Right lung (tissue), 5 donors: ENCODE data around the gene ANKIB1. TPM values are rescaled to one million over a fixed set of nuclear protein-coding genes. Genes with fewer than 3 reads are reported as not detected.
"Not testable (repeated sequence)": the region's sequence is repeated elsewhere in the genome, so short reads cannot be mapped to it uniquely, and the experiment has no call there.

Source experiments
- DNase-seq, 2 donors: peaks; one replicate each; pipeline ENCODE4 v3.0.0-alpha.2; 2013
- polyA plus RNA-seq, 5 donors: library from polyadenylated mRNA; unstranded; fragments of 120-200 nt; gene quantifications; one replicate each; pipeline versions ENCODE4 v1.2.1 to v1.2.3, GENCODE V29; 2013; ENCODE audit warnings: inconsistent platforms in 1 of 5, low replicate concordance in 1 of 5; ENCODE audit not compliant: insufficient read length in 5 of 5, insufficient read depth in 1 of 5

ANKIB1 gene
- polyA plus RNA-seq, 5 donors: 31.2 to 51.1 (median 47.0) TPM

GRCh38 chr7:92319243-92319642 is 73.5 kb downstream of the ANKIB1 start:
- no peak for DNase-seq

DNA sequence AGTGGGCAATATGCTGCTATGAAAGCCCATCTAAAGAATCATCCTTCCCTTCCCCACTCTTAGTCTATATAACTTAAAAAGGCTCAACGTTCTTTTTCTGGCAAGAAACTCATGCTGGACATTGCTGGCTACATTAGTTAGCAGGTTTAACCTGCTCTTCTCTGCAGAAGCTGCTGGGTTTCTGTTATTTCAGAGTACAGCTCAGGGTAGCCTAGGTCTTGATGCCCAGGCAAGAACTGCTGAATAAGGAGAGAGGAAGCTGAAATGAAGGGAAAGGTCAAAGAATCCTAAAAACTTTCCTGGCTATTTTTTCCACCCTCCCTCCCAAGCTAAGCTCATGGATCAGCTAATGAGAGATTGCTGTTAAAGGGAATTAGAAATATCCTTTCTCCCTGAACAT is 79.4 kb downstream of the ANKIB1 start:
- no peak for DNase-seq

DNA sequence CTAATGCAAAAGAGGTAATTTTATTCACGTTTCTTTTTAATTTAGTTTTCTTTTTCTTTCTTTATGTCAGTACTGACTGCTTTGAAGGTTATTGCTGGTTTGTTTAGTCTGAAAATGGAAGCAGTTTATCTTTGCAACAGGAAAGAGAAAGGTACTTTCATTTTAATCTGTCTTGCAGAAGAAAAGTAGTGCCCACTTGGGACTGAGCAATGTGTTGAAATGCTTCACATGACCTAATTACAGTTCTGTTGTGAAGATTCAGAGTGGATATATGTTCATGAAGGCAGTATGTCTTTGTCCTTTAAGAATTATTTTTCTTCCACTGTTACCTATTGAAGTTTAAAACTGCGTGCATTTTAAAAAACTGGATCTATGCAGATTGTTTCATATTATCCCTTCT is 80.1 kb downstream of the ANKIB1 start:
- DNase-seq: no peak

DNA sequence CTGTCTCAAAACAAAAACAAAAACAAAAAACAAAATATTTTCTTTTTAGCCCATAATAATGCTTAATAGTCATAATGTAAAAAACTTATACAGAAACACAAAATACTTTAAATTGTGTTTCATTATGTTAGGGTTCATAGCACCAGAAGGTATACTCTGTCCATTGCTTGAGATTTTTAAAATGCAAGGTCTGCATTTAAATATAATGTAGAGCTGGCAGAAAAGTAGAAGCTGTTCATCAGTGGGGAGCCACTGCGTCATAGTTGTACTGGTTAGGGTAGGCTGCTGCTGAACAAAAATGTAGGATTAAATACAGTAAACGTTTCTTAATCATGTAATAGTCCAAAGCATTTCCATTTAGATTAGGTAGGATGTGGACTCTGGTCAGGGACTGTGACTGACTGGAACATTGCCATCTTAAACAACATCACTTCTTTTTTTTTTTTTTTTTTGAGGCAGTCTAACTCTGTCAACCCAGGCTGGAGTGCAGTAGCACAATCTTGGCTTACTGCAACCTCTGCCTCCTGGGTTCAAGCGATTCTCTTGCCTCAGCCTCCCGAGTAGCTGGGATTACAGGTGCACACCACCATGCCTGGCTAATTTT is 85.2 kb downstream of the ANKIB1 start:
- no peak for DNase-seq

DNA sequence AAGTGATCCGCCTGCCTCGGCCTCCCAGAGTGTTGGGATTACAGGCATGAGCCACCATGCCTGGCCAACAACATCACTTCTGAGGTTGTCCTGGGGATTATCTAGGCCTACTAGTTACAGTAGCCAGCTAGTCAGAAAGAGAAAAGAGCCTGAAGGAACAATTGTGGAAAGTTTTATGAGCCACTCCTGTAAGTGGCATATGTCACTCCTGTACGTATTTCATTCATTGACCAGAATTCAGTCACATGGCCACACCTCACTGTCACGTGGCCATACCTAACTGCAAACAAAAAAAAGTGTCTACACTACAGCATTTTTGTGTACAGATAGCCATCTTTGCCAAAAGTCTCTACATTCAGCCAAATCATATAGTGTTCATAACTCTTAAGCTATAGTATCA is 85.7 kb downstream of the ANKIB1 start:
- no peak for DNase-seq

- no peak for DNase-seq
These were observed 87.0 kb downstream of the ANKIB1 start for GRCh38 chr7:92332782-92333181.

DNA sequence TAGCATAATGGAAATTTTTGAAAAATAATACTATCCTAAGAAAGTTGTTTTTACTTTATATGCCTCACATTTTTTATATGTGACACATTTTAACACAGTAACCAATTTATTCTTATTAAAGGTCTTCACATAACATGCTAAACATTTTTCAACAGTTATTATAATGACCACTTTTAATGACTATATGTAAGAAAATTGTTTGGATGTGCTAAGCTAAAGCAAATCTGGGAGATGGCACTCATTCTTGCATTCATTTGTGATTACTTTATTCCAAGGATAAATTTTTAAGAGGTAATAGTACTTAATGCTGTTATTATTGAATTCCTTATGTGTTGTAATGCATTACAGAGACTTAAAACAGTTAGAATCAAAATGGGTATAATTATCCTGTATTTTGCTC is 88.1 kb downstream of the ANKIB1 start:
- no peak for DNase-seq

DNA sequence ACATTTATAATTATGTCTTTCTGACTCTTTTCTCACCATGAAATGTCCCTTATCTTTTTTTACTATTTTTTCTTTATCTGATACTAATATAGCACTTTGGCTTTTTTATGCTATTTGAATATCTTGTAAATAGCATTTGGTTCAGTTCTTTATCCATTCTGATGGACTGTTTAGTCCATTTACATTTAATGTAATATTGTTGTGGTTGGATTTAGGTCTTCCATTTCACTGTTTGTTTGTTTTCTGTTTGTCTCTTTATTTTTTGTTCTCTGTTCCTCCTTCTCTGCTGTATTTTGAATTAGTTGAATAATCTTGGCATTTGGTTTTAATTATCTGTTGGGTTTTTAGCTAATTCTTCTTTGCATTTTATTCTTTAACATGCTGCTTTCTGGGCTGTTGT is 89.8 kb downstream of the ANKIB1 start:
- DNase-seq: no peak

DNA sequence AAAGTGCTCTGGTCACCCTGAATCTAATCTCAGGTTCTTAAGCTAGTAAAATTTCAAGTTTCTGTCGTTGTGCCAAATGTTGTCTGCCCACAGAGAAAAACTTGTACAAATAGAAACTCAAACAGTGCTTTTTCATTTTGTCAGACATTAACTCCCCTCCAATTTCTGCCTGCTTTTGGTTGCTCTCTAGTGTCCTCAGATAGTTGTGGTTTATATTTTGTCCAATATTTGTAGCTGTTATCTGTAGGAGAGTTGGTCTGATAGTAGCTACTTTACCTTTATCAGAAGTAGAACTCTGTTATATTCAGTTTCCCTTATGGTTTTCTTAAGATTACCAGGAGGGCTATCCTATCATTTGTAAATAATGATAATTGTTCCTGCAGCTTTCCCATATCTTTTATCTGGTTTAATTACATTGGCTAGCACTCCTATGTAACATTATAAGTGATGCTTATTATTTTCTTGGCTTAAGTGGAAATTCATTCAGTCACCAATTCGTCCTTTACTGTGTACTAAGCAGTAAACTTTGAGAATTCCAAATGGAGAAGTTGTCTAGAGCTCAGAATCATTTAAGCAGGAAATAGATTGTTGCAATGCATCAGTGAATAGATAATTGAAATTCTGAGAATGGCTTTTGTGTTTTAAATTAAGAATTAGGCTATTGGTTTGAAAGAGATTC is 91.0 kb downstream of the ANKIB1 start:
- no peak for DNase-seq

DNA sequence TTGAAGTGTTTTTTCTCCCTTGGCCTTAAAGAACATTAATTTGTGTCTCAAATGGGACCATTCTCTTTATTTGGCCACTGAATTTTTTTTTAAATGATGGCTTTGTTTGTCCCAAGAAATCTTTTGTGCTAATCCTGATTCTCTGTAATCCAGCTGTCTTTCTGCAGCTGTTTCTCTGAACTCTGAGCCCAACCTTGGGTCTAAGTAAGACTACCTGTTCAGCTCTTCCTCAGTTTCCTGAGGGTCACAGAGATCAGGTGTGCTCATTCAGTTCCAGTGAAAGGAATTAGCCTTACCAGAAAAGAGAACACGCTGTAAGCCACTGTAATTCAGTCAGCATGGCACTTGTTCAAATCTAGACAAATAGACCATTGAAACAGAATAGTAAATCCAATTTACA is 94.2 kb downstream of the ANKIB1 start:
- no peak for DNase-seq

DNA sequence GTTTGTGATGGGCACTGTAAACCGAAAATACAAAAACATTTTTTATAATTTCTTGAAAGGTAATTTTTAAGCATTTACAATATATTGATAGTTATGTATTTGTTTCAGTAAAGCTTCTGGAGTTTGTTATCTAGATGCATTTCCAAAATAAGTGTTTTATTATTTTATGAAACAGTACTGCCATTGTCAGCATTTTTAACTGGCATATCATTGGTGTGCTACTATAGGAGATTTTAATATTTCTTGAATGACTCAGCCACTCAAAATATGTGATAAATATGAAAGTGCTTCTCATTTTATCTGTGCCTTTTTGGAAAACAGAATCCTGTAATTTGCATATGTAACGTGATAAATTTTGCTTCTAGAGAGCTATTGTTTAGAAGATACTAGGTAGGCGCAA is 97.9 kb downstream of the ANKIB1 start:
- no peak for DNase-seq

DNA sequence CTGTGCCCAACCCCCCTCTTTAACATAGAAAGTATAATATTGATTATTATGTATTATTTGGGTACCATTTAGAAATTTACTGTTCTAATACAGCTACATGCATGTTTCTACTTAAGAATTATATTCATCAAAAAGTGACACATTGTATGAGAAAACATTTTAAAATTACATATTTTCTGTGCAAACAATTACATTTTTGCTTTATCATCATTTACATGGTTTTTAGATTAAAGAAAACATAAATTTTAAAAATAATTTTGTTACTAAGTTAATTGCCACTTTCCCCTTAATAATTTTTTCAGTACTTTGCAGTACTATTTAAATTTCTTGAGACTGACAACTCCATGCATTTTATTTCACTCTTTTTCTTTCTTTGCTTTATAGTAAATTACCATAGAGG is 106.2 kb downstream of the ANKIB1 start:
- no peak for DNase-seq

GRCh38 chr7:92354214-92354613 is 108.4 kb downstream of the ANKIB1 start:
- DNase-seq: no peak

DNA sequence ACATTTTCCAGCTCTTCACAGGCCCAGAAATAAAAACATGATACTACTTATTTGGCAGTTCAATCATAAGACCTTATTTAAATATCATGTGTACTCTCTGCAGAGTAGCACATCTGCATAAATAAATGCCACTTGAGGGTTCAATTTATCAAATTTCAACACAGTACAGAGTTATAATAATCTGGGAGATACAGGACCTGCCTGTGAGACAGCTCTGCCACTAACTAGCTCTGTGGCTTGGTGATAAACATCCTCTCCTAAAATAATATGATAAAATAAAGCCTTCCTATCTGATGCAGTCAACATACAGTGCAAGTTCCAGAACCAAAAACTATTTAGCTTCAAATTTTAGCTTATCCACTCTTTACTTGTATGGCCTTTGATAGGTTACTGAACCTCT is 110.6 kb downstream of the ANKIB1 start:
- no peak for DNase-seq

DNA sequence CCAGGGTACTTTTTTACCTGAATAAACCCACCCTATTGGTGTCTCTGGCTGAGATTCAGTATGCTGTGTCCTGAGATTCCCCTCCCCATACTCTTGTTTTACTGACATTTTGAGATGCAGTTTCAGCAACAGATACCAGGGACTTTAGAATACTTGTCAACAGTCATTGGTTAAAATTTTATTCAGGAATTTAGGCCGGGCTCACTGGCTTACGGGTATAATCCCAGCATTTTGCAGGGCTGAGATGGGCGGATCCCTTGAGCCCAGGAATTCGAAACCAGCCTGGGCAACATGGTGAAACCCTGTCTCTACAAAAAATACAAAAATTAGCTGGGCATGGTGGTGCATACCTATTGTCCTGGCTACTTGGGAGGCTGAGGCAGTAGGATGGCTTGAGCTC is 111.5 kb downstream of the ANKIB1 start:
- DNase-seq: no peak

- DNase-seq: not testable (repeated sequence)
These were observed 113.4 kb downstream of the ANKIB1 start for GRCh38 chr7:92359179-92359578.

- DNase-seq: no peak
These were observed 114.0 kb downstream of the ANKIB1 start for GRCh38 chr7:92359801-92360200.

- no peak for DNase-seq
These were observed 114.6 kb downstream of the ANKIB1 start for GRCh38 chr7:92360387-92360786.

DNA sequence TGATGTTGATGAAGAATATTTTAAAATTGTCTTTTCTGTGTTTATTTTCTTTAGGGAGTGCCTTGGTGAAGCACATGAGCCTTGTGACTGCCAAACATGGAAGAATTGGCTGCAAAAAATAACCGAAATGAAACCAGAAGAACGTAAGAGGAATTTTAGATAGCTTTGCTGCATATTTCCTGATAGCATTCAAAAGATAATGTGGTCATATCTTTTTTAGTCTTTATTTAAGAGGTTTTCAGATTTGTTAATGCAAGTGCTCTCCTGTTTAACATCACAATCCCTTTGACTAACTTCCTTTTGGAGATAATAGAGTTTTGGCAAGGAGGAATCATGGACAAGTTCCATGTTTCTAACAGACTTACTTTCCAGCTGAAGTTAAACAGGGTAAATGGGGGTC is 116.4 kb downstream of the ANKIB1 start:
- no peak for DNase-seq

DNA sequence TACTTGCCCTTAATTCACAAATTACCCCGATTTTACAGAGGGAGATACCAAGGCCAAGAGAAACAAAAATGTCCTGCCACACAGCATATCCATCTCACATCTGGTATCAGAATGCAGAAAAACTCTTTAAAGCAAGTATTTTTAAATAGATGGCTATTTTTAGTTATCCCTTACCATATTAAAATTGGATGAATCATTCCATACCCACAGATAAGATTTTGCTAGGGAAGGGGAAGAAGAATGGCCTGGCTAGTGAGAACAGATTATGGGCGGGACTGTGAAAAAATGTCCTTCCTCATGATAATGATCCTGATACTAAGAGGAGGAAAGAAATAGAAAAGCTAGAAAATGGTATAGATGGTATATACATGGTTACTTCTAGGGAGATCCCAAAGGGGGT is 121.0 kb downstream of the ANKIB1 start:
- no peak for DNase-seq

GRCh38 chr7:92368741-92369140 is 123.0 kb downstream of the ANKIB1 start:
- DNase-seq: no peak

DNA sequence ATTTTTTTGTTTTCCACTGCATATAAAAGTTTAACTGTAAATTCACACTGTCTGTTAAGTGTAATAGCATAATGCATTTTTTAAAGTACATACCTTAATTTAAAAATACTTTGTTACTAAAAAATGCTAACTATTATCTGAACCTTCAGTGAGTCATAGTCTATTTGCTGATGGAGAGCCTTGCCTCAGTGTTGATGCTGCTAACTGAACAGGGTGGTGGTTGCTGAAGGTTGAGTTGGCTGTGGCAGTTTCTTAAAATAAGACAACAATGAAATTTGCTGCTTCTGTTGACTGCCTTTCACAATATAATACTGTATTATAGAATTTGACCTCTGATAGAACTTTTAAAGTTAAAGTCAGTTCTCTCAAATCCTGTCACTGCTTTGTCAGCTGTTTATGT is 129.2 kb downstream of the ANKIB1 start:
- DNase-seq: no peak

DNA sequence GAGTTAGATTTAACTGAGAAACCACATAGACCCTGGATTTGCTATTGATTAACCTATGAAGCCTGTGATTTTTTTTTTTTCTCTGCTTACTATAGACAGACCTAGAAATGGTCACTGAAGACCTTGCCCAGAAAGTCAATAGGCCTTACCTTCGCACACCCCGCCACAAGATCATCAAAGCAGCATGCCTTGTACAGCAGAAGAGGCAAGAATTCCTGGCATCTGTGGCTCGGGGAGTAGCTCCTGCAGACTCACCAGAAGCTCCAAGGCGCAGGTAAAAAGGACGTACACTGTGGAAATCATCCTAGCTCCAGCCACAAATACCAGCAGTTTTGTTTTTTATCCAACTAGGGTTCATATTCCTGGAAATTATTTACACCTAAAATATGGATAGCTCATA is 145.3 kb downstream of the ANKIB1 start:
- no peak for DNase-seq

DNA sequence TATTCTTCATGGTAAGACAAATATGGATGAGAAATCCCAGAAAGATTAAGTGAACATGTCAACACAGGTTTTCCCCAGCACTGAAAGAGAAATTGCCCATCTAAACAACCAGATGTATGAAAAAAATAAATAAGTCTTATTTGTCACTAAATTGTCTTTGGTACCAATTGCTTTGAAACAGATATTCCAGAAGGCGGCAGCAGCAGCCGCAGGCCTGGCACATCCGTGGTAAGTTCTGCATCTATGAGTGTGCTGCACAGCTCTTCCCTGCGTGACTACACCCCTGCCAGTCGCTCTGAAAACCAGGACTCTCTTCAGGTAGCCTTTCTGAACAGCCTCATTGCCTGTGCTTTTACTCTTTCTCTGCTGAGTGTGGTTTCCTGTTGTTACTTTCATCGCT is 151.8 kb downstream of the ANKIB1 start:
- DNase-seq: no peak
